ENCODE measurements around the gene GFRA3.
A peak's percentile ranks its signal among the peaks of the same experiment; 100 is the strongest.

GFRA3 gene

DNA sequence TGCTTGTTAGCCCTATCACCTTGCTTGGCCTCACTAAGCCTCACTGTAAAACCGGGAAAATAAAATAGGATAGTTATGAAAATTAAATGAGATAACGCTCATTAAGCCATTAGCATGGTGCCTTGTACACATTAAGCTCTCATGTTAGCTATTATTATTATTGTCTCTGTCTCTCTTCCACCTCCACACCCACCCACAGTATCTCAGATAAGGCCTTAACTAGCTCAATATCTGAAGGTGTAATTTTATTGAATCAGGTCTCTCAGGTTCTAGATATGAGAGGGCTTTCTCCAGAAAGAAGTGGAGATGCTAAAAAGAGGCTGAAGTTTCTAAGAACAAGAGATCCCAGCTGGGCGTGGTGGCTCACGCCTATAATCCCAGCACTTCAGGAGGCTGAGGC is 27.6 kb downstream of the GFRA3 start:
- no peak for DNase-seq (ENCODE audit: low spot score)

DNA sequence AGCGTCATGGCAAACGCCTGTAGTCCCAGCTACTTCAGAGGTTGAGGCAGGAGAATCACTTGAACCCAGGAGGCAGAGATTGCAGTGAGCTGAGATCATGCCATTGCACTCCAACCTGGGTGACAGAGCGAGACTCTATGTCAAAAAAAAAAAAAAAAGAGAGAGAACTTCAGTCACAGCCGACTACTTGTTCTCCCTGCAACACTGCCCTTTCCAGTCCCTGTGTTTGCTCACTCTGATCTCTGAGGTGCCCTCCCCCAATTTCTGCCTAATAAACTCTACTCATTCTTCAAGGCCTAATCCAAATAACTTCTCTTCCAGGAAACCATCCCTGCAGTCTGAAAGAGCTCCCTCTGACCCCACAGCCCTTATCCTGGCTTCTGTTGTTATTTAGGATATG is 28.1 kb downstream of the GFRA3 start:
- DNase-seq (ENCODE audit: low spot score): no peak

DNA sequence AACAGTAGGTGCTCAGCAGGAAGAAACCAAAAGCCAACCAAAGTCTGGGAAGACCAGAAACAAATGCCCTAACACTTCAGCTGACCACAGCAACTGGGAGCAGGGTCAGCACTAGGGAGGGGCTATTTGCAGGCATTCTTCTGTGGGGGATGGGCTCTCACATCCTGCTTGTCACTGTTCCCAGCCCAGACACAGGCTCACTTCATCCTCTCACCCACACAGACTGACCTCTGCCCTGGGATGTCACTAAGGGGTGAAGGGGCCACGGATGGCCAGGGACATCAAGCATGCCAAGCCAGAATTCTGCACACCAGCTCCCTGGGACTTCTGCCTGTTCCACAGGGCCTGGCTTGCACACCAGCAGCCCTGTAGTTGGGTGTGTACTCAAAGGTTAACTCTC is 28.7 kb downstream of the GFRA3 start:
- no peak for DNase-seq (ENCODE audit: low spot score)

DNA sequence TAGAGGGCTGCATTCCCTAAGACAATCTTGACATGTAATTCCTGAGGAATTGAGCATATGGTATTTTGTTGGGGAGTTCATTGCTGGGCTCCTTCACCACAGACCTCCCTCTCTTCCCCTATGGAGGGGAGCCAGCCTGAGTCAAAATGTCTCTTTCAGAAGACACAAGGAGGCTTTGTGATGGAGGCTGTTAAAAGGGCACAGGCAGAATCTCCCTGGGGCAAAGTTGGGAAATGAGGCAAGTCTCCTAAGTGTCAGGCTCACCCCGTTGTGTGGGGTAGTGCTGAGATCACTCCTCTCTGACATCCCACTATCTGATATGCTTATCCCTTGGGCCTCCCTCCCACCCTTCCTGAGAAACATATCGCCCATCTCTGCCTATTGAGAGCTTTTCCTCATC is 30.6 kb downstream of the GFRA3 start:
- DNase-seq (ENCODE audit: low spot score): no peak

DNA sequence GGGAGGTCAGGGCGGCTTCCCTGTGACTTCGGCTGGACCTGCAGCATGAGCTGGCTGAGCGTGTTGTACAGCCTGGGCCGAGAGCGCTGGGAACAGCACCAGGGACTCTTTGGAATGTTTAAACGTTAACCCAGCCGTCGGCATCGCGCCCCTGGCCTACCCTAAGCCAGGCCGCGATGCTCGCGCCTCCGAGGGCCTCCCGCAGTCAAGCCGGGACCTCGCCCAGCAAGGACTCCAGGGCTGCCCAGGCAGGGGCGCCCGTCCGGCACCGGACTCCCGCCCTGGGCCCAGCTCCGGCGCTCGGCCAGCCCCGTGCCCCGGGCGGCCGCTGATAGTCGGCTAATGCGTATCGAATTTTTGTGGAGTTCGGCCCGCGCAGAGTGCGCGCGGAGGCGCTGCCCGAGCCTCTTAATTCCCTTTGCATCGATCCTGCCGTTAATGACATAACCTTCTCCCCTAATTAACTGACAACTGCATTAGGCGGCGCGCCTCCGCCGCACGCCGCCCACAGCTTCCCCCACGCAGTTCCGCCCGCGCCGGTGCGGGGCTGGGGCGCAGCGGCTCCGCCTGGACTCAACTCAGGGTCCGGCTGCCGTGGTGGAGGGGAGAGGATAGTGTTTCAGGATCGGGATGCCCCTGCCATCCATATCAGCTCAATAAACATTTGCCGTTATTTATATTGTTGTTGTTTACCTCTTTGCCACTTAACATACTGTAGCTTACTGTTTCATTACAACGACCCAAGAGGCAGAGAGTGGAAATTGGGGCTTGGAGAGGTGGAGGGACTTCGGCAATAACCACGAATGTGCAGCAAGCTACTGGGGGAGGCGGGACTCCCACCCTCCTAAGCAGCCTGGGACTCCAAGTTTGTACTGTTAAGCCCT is 32.5 kb downstream of the GFRA3 start:
- no peak for DNase-seq (ENCODE audit: low spot score)

DNA sequence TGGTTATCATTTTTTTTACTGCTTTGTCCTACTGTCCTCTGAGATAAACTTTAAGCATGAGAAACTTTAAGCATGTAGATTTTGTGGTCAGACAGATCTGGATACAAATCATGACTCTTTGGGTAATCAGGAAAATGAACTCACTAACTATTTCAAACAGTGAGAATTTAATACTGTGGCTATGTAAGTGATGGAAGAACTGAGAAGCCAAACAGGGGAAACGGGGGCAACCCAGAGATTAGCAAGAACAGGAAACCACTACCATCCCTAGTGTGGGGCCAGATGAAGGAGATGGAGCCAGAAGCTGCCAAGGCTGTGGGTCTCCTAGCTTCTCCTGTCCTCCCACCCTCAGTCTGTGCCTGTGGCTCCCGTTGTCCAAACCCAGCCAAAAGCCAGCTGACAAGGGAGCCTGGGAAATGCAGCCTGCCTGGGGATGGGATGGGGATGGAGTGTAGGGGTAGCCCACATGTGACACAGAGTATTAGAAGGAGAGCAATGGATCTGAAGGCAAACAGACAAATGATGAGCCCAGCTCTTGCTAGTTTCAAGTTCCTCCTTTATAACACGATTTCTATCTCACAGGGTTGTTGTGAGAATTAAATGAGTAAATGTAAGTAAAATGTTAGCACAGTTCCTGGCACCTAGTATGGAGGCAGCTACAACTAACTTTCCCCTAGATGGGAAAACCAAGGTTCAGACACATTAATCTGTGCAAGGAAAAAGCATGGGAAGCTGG is 33.6 kb downstream of the GFRA3 start:
- no peak for DNase-seq (ENCODE audit: low spot score)

DNA sequence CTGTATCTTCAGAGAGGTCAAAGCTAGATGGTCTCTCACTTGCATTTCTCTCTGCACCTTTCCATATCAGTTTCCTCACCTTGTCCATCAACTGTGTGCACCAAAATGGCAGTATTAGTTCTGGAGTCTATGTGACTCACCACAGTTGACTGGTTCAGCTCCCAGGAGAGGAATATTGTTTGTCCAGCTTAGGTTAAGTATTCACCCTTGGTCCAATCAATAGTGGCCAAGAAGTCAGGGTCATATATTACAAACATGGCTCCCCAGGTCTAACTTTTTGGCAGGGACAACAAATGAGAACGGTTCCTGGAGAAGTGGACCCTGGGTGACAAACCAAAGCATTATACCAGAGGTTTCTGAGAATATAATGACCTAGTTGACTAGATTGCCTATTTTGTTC is 36.4 kb downstream of the GFRA3 start:
- DNase-seq (ENCODE audit: low spot score): no peak

DNA sequence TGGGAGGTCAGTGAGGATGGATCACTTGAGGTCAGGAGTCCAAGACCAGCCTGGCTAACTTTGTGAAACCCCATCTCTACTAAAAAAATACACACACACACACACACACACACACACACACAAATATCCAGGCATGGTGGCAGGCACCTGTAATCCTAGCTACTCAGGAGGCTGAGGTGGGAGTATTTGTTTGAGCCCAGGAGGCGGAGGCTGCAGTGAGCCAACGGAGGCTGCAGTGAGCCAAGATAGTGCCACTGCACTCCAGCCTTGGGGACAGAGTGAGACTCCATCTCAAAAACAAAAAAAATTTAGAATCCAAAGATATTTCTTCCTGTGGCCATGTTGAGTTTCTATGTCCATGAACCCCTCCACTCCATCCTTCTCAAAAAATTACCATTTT is 39.8 kb downstream of the GFRA3 start:
- DNase-seq (ENCODE audit: low spot score): no peak

DNA sequence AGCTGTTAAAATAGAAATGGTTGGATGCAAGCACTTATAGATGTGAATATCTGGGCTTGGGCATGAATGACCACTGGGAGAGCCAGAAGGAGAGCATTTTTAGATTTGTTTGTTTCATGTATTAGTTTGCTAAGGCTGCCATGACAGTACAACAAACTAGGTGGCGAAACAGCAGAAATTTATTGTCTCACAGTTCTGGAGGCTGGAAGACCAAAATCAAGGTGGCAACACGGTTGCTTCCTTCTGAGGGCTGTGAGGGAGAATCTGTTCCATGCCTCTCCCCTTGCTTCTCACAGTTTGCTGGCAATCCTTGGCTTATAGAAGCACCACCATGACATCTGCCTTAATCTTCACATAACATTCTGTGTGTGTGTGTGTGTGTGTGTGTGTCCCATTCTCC is 41.1 kb downstream of the GFRA3 start:
- no peak for DNase-seq (ENCODE audit: low spot score)

DNA sequence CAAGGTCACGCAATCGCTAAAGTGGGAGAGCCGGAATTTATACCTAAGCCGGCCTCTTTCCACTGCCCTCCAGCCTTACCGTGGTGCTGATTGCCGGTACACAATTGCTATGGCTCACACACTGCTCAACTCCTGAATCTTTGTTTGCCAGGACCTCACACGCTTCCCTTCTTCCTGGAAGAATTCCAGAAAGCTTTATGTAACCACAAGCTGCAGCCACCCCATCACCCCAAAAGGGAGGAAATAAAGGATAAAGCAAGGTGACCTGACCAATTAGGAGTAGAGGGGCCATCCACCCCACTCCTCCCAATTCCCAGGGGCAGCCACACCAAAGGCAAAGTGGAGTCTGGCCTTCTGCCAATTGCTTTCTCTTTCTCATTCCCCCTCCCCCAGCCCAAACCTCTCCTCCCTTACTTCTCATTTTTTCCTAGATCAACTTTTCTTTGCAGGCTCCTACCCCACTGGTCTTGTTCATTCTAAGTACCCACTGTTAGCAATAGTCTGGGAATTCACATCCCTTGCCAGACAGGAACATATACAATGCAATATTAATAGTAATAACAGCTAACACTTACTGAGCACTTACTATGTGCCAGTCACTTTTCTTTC is 43.3 kb downstream of the GFRA3 start:
- no peak for DNase-seq (ENCODE audit: low spot score)

DNA sequence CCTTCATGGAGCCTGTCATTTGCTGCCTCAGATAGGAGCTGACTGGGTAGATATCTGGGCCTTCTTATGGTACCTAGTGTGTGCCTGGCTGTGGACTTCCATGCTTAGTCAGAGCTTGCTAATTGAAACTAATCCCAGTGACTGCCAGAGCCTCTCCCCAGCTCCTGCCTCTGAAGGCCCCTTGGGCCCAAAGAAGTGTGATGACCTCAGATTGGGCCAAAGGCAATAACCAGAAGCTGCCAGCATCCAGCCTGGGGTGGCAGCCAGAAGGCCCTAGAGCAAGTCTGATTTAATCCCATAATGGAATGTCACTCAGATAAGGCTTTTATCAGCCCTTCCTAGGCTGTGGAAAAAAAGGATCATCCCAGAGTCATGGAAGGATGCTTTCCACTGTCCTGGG is 44.2 kb downstream of the GFRA3 start:
- no peak for DNase-seq (ENCODE audit: low spot score)

DNA sequence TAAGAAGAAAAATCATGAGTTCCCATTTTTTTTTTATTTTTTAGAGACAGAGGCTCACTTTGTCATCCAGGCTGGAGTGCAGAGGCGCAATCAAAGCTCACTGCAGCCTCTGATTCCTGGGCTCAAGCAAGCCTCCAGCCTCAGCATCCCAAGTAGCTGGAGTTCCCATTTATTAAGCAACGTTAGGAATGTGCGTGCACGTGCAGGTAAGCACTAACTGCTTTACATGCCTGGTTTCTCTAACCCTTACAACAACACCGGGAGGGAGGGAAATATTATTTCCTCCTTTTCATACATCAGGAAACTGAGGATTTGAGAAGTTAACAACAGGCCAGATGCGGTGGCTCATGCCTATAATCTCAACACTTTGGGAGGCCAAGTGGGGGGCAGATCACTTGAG is 45.0 kb downstream of the GFRA3 start:
- DNase-seq (ENCODE audit: low spot score): no peak

DNA sequence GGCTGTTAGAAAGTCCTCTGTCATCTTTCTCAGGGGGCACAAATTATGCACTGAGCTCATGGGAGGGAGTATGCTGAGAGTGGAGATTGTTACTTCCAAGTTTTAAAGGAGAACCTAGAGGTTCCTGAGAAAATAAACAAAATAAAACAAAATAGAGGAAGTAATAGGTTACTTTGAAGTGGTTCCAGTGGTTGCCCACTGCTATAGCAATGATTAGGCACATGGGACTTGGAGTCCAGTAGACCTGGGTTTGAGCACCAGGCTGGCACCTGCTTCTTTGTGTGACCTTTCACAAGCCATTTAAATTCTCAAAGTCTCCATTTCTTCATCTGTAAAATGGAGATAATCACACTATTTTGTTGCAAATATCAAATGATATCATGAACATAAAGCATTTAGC is 47.5 kb downstream of the GFRA3 start:
- no peak for DNase-seq (ENCODE audit: low spot score)

DNA sequence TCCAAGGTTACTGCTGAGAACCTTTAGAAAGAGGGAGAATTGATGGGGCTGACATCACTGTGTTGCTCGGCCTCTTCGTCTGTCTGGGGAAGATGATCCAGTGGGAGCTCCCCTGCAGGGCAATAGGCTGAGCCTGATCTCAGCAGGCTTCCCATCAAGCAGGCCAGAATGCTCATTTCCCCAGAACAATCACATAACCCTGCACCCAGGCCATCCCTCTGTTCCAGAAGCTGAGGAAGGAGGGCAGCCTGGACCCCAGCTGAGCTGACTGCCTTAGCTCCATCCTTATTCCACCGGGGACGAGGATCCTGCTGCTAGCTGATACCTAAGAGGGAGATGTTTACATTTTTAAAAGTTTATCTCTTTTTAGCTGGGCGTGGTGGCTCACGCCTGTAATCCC is 49.7 kb downstream of the GFRA3 start:
- no peak for DNase-seq (ENCODE audit: low spot score)

DNA sequence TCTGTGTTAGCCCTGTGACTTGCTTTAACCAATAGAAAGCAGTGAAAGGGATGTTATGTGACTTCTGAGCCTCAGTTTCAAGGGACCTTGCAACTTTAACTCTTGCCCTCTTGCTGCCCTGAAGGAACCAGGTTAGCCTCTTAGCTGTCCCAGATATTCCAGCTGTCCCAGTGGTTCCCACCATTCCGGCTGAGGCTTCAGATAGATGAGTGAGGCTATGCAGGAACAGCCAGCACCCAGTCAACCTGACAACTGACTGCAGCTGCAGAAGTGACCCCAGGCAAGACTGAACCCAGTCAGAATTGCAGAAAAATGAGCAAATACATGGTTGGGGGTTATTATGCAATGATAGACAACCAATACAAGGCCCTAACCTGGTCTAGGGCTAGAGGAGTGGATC is 50.9 kb downstream of the GFRA3 start:
- no peak for DNase-seq (ENCODE audit: low spot score)

DNA sequence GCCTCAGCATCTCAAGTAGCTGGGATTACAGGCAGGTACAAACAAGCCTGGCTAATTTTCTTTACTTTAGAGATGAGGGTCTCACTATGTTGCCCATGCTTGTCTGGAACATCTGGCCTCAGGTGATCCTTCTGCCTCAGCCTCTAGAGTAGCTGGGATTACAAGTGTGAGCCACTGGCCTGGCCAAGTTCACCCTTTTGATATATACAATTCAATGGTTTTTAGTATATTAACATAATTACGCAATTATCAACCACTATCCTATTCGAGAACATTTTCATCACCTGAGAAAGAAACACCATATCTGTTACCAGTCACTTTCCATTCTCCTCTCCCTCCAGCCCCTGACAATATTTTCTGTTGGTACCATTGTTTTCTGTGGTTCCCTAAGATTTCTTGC is 57.6 kb downstream of the GFRA3 start:
- no peak for DNase-seq (ENCODE audit: low spot score)

DNA sequence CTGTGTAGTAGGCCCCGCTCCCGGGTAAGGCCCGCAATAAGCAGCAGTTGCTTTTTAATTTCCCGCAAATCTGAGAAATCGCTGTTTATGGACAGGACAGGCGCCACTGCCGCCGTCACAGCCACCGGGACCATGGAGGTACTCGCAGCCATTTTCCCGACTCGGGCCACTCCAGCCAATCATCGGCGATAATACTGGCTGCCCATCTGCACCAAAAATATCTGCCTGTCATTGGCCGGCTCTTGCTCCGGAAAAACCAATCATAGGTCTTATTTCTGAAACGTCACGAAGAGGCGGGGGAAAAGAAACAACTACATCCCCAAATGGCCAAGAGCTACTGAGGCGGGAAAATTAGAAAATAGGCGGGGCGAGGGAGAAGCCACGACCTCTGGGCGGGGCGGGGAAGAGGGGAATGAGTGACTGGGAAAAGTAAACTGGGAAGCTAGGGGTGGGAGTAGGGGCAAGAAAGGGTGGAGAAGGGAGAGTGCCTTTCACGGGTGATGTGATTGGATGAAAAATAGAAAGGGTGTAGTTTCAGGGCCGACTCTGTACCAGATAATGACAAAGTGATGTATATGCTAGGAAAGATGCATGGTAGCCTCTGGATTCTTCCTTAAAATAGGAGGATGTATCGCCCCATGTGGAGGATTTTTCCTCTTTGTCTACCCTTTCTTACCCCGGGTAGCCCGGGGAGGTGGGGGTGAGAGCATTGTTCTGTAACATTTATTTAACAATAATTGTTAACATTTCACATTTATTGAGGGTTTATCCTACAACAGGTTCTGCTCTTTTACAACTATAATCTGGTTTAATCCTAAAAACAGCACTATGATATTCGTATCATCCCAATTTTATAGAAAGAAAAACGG is 61.0 kb downstream of the GFRA3 start, which contains the start of gene CDC23:
Gene CDC23 (minus strand): TSS at position 163 of the 869 bp plus-strand sequence. CDS start 11 bp downstream, at position 152.
- DNase-seq (ENCODE audit: low spot score): peak; percentile 99

DNA sequence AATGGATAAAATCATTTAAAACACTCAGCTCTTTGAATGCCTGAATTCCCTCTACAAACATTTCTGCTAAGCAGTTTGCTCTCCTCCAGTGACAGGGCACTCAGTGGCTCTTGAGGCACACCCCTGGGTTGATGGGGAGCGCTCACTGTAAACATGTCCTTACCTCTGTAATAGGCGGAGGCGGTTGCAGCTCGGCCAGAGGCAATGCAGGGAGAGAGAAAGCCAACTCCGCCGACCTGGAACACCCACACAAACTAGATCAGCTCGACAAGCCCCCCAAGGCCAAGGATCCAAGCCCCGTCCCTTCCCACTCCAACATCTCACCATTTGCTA is 61.6 kb downstream of the GFRA3 start:
- DNase-seq (ENCODE audit: low spot score): peak; percentile 49

DNA sequence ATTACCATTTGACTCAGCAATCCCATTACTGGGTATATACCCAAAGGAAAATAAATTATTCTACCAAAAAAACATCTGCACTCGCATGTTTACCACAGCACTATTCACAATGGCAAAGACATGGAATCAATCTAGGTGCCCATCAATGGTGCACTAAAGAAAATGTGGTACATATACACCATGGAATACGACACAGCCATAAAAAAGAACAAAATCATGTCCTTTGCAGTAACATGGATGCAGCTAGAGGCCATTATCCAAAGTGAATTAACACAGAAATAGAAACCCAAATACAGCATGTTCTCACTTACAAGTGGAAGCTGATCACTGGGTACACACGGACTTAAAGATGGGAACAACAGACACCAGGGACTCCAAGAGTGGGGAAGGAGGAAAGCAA is 63.4 kb downstream of the GFRA3 start:
- DNase-seq (ENCODE audit: low spot score): no peak

Measured in SW480 (cell line).